HUES6 (cell line): Measurements from ENCODE around the gene CAMK1D.
"Not testable (repeated sequence)": the region's sequence is repeated elsewhere in the genome, so short reads cannot be mapped to it uniquely, and the experiment has no call there.

ENCODE experiments used
- H3K27ac ChIP-seq: 2 replicates; pipeline ENCODE4 v1.7.0; 2013; ENCODE audit warnings: low read depth, mild to moderate bottlenecking, low read length, inconsistent platforms
- H3K27me3 ChIP-seq: 2 replicates; pipeline ENCODE4 v1.6.1; 2013; ENCODE audit warnings: low read length; ENCODE audit not compliant: control insufficient read depth, insufficient read depth
- H3K36me3 ChIP-seq: 2 replicates; pipeline ENCODE4 v1.6.1; 2013; ENCODE audit warnings: low read length; ENCODE audit not compliant: control insufficient read depth, insufficient read depth
- H3K4me1 ChIP-seq: 2 replicates; pipeline ENCODE4 v1.6.1; 2013; ENCODE audit warnings: low read length; ENCODE audit not compliant: control insufficient read depth, insufficient read depth
- H3K4me3 ChIP-seq: 2 replicates; pipeline ENCODE4 v1.5.1; 2013; ENCODE audit warnings: low read depth, low read length
- H3K9ac ChIP-seq: one replicate; pipeline ENCODE4 v1.6.1; 2013; ENCODE audit warnings: mild to moderate bottlenecking, low read length
- H3K9me3 ChIP-seq: 2 replicates; pipeline ENCODE4 v1.6.1; 2013; ENCODE audit warnings: low read depth, low read length; ENCODE audit not compliant: control insufficient read depth, insufficient read depth

The CAMK1D gene

DNA sequence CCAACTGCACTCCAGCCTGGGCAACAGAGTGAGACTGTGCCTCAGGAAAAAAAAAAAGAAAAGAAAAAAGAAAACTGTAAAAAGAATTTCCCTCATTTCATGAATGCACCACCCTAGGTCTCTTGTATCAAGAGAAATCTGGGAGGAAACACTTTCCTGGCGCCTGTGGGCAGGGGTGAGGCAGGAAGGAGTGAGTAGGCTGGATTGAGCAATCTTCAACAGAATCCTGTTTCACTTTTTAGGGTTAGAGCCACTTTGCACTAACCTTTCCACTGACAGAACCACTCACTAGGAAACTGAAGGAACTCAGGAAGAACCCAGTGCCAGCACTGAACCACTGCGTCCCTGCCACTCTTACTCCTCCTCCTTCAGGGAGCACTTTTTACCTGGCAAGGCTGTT is 370.0 kb downstream of the CAMK1D start:
- no peaks in the 10 kb centered on the region for H3K36me3 ChIP-seq
- H3K4me3 ChIP-seq = no peak overlapping the region
- H3K9ac ChIP-seq = no peak overlapping the region
- H3K4me1 ChIP-seq = no peaks in the 10 kb centered on the region
- no peaks in the 10 kb centered on the region for H3K27me3 ChIP-seq
- H3K9me3 ChIP-seq = no peaks in the 10 kb centered on the region
- no peak overlapping the region for H3K27ac ChIP-seq

- Histone ChIP-seq H3K4me3 (no peak overlapping the region), H3K27ac (no peak overlapping the region)
These were observed 371.1 kb downstream of the CAMK1D start for GRCh38 chr10:12720217-12720981.

GRCh38 chr10:12721334-12721733 is 372.0 kb downstream of the CAMK1D start:
- peaks cover 4% of the 10 kb centered on the region for H3K4me1 ChIP-seq
- no peak overlapping the region for H3K9ac ChIP-seq
- no peaks in the 10 kb centered on the region for H3K36me3 ChIP-seq
- no peaks in the 10 kb centered on the region for H3K27me3 ChIP-seq
- no peak overlapping the region for H3K4me3 ChIP-seq
- H3K27ac ChIP-seq = no peak overlapping the region
- no peaks in the 10 kb centered on the region for H3K9me3 ChIP-seq

More at GRCh38 chr10:12720217-12720981, 371.1 kb downstream of the CAMK1D start:
- H3K27me3 ChIP-seq = no peaks in the 10 kb centered on the region
- H3K36me3 ChIP-seq = no peaks in the 10 kb centered on the region
- H3K9ac ChIP-seq = no peak overlapping the region
- peaks cover 4% of the 10 kb centered on the region for H3K4me1 ChIP-seq
- no peaks in the 10 kb centered on the region for H3K9me3 ChIP-seq

DNA sequence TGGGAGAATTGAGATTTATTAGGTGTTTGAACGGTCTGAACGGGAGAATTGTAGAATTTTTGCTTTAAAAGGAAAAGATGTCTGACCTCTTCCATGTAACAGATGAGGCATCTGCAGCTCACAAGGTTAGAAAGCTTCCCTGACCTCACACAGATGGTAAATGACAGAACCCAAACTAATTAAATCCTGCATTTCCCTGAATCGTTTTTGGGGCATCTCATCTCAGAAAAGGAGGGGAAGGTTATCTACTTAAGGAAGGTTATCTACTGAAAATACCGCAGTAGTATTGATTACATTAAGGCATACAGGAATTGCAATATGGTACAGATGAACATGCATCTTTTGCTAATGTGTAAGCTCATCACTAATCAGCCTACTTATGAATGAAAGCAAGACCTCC is 373.9 kb downstream of the CAMK1D start:
- Histone ChIP-seq H3K36me3 (no peaks in the 10 kb centered on the region), H3K9ac (no peak overlapping the region), H3K27me3 (no peaks in the 10 kb centered on the region), H3K4me3 (no peak overlapping the region), H3K9me3 (no peaks in the 10 kb centered on the region), H3K4me1 (peaks cover 4% of the 10 kb centered on the region), H3K27ac (no peak overlapping the region)

- peaks cover 4% of the 10 kb centered on the region for H3K4me1 ChIP-seq
- H3K27me3 ChIP-seq = no peaks in the 10 kb centered on the region
- no peaks in the 10 kb centered on the region for H3K9me3 ChIP-seq
- H3K36me3 ChIP-seq = no peaks in the 10 kb centered on the region
- no peak overlapping the region for H3K27ac ChIP-seq
- H3K4me3 ChIP-seq = no peak overlapping the region
- H3K9ac ChIP-seq = no peak overlapping the region
These were observed 375.6 kb downstream of the CAMK1D start for GRCh38 chr10:12724807-12725579.

GRCh38 chr10:12725580-12725888 is 376.2 kb downstream of the CAMK1D start:
- not testable (repeated sequence) for H3K36me3 ChIP-seq, H3K27ac ChIP-seq, H3K9me3 ChIP-seq, H3K4me1 ChIP-seq, H3K4me3 ChIP-seq, H3K27me3 ChIP-seq, H3K9ac ChIP-seq

DNA sequence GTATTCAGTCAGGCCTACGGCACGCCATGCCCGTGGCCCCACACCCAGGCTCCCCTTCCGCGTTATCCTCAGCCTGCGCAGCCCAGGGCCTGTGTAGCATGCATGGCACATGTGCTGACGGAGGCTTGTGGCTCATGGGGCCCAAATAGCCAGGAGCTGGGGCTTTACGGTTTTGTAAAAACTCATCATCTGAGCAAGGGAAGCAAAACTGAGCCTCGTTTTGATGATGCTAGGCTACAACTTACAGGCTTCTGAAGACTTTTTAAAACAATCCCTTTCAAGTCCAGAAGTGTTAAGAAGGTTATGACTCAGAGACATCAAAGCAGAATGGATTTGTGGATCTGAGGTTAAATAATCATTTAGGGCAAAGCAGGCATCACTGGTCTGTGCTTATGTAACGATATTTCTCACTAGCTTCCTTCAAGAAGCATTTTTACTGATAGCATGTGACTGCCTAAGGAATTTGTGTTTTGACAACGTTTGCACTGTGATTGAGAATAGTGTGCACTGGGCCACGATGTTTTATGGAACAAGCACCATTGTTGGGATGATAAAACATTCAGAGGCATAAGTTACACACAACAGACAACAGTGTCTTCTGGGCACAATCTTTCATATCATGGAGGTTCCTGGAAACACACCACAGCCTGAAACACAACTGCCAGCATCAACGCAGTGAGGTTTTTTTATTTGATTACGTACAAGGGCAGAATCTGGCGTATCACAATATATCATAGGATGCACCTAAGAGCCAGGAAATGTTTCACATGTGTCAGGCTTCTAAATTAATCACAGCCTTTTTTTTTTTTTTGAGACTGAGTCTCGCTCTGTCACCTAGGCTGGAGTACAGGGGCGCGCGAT is 377.9 kb downstream of the CAMK1D start:
- Histone ChIP-seq H3K9me3 (no peaks in the 10 kb centered on the region), H3K36me3 (no peaks in the 10 kb centered on the region), H3K27ac (no peak overlapping the region), H3K4me1 (peaks cover 4% of the 10 kb centered on the region), H3K9ac (no peak overlapping the region), H3K27me3 (no peaks in the 10 kb centered on the region), H3K4me3 (no peak overlapping the region)

GRCh38 chr10:12727832-12728215 is 378.5 kb downstream of the CAMK1D start:
- H3K4me1 ChIP-seq = peaks cover 4% of the 10 kb centered on the region
- H3K36me3 ChIP-seq = no peaks in the 10 kb centered on the region
- no peak overlapping the region for H3K9ac ChIP-seq
- H3K4me3 ChIP-seq = no peak overlapping the region
- no peak overlapping the region for H3K27ac ChIP-seq
- H3K9me3 ChIP-seq = no peaks in the 10 kb centered on the region; the same call in 1 of the 2 replicates
- H3K27me3 ChIP-seq = no peaks in the 10 kb centered on the region

DNA sequence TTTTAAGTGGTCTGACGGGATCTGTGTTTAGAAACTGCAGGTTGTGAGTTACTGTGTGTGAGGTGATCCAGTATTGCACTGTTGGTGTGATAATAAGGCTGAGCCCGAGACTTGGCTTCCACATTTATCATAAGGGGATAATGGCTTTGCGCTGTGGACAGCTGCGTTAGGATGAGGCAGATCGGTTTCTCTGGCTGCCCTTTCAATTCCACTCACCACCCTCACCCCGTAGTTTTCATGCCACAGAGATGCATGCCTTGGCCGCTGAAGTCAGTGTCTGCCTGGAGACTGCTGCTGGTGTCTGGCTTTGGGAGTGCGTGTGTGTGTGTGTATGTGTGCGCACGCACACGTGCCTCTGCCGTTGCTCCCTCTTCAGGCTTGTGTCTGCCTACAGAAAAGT is 379.1 kb downstream of the CAMK1D start:
- H3K9ac ChIP-seq = no peak overlapping the region
- H3K4me3 ChIP-seq = no peak overlapping the region
- no peak overlapping the region for H3K27ac ChIP-seq
- peaks cover 4% of the 10 kb centered on the region for H3K4me1 ChIP-seq
- no peaks in the 10 kb centered on the region for H3K36me3 ChIP-seq
- no peaks in the 10 kb centered on the region for H3K27me3 ChIP-seq
- H3K9me3 ChIP-seq = no peaks in the 10 kb centered on the region; the same call in 1 of the 2 replicates

DNA sequence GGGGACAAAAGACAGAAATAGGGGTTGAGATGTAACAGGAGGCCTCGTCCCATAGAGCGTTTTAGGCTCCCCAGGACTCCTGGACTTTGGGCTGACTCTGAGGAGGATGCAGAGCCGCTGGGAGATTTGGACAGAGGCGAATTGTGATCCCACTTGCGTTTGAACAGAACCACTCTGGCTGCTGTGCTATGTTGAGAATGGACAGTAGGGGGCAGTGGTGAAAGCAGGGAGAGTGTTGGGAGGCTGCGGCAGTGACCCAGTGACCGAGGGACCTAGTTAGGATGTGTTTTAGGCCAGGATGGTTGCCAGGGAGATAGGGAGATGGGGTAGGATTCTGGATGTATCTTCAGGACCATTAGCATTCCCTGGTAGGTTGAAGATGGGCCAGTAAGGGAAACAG is 380.5 kb downstream of the CAMK1D start:
- Histone ChIP-seq H3K4me1 (peaks cover 1% of the 10 kb centered on the region), H3K4me3 (no peak overlapping the region), H3K36me3 (no peaks in the 10 kb centered on the region), H3K9me3 (no peaks in the 10 kb centered on the region; the same call in 1 of the 2 replicates), H3K27me3 (no peaks in the 10 kb centered on the region), H3K27ac (no peak overlapping the region), H3K9ac (no peak overlapping the region)
